B cell (primary cell): ENCODE data around the gene POU5F1. TPM values are rescaled to one million over a fixed set of nuclear protein-coding genes. Genes with fewer than 3 reads are reported as not detected.

ENCODE experiments used
- ATAC-seq: fragments of 200-7000 bp; cut with Tn5 transposase; one replicate; pipeline ENCODE4 v1.10.0; 2021; ENCODE audit warnings: low read depth, mild to moderate bottlenecking, moderate number of reproducible peaks, moderate library complexity
- CTCF ChIA-PET: fragments of 350-600 bp; sonication (Branson Sonifier 250); formaldehyde crosslinking; loops from one replicate; lab custom pipeline; 2021; ENCODE audit warnings: antibody characterized with exemption, inconsistent platforms; lab: Charles Lee
- POLR2A ChIA-PET: fragments of 350-600 bp; sonication (Branson Sonifier 250); formaldehyde crosslinking; loops from one replicate; lab custom pipeline; 2021; ENCODE audit warnings: antibody characterized with exemption; lab: Charles Lee
- DNase-seq: peaks from one replicate; pipeline ENCODE4 v3.0.0; 2013
- H2AFZ ChIP-seq: 2 replicates; pipeline ENCODE4 v1.6.1; 2012; ENCODE audit warnings: mild to moderate bottlenecking, low read depth, low read length; ENCODE audit not compliant: insufficient read depth, poor library complexity, severe bottlenecking
- H3K27ac ChIP-seq, 2 donors: 1 replicate in 1 of 2; 2 replicates in 1 of 2; pipeline ENCODE4 v1.5.1; 2012 to 2013; ENCODE audit warnings: low read length in 2 of 2, mild to moderate bottlenecking in 2 of 2, moderate library complexity in 1 of 2
- H3K27me3 ChIP-seq, 4 experiments: fragments of 200-600 bp in 1 of 4; sonication (generic) in 1 of 4; replicated peaks in 1 of 4; 1 replicate in 2 of 4; 2 replicates in 2 of 4; pipeline versions ENCODE4 v1.6.1 to v1.7.0; 2013 to 2016; ENCODE audit warnings: low read length in 3 of 4, mild to moderate bottlenecking in 2 of 4, mixed read lengths in 1 of 4, moderate library complexity in 1 of 4; ENCODE audit not compliant: insufficient read depth in 4 of 4, control insufficient read depth in 3 of 4; ENCODE audit errors: control extremely low read depth in 1 of 4
- H3K36me3 ChIP-seq, 2 experiments: replicated peaks in 1 of 2; 1 replicate in 1 of 2; 2 replicates in 1 of 2; pipeline versions ENCODE4 v1.6.1 to v1.7.1; 2013; ENCODE audit warnings: low read length in 1 of 2; ENCODE audit not compliant: insufficient read depth in 2 of 2, control insufficient read depth in 1 of 2; ENCODE audit errors: control extremely low read depth in 1 of 2, extremely low read depth in 1 of 2
- H3K4me1 ChIP-seq, 2 donors: fragments of 200-600 bp in 1 of 2; sonication (generic) in 1 of 2; 1 replicate in 1 of 2; 2 replicates in 1 of 2; pipeline versions ENCODE4 v1.5.1 to v1.6.1; 2013 to 2017; ENCODE audit warnings: low read length in 2 of 2; ENCODE audit not compliant: control insufficient read depth in 2 of 2, insufficient read depth in 2 of 2
- H3K4me2 ChIP-seq: replicated peaks from 2 replicates; pipeline ENCODE3; 2012; ENCODE audit warnings: mild to moderate bottlenecking, low read depth, low read length; ENCODE audit not compliant: poor library complexity, severe bottlenecking
- H3K4me3 ChIP-seq, 5 experiments: fragments of 200-600 bp in 1 of 5; sonication (generic) in 1 of 5; 1 replicate in 3 of 5; 2 replicates in 2 of 5; pipeline versions ENCODE4 v1.5.1 to v1.7.0; 2011 to 2016; ENCODE audit warnings: low read length in 4 of 5, mild to moderate bottlenecking in 4 of 5, low read depth in 2 of 5, control low read depth in 1 of 5, moderate library complexity in 1 of 5; ENCODE audit not compliant: insufficient read depth in 1 of 5; ENCODE audit errors: control extremely low read depth in 1 of 5, extremely low read depth in 1 of 5
- H3K79me2 ChIP-seq: fragments of 200-600 bp; sonication (generic); one replicate; pipeline ENCODE4 v1.6.0; 2016; ENCODE audit warnings: low read length; ENCODE audit not compliant: control insufficient read depth, insufficient read depth
- H3K9ac ChIP-seq: fragments of 200-600 bp; sonication (generic); 2 replicates; pipeline ENCODE4 v1.6.1; 2017; ENCODE audit warnings: mild to moderate bottlenecking, low read length, moderate library complexity
- H3K9me3 ChIP-seq, 3 donors: one replicate each; pipeline versions ENCODE4 v1.6.1 to v1.7.1; 2013; ENCODE audit warnings: low read length in 2 of 3; ENCODE audit not compliant: control insufficient read depth in 2 of 3, insufficient read depth in 1 of 3; ENCODE audit errors: control extremely low read depth in 1 of 3
- H4K20me1 ChIP-seq: 2 replicates; pipeline ENCODE4 v1.6.0; 2012; ENCODE audit warnings: mild to moderate bottlenecking, low read length; ENCODE audit not compliant: insufficient read depth, control insufficient read depth, poor library complexity, severe bottlenecking
- H3K27ac Mint-ChIP-seq: one replicate; pipeline ENCODE4 v1.8.0; 2021; ENCODE audit warnings: mixed read lengths
- H3K27me3 Mint-ChIP-seq: one replicate; pipeline ENCODE4 v1.8.0; 2021; ENCODE audit warnings: mixed read lengths
- H3K4me1 Mint-ChIP-seq: one replicate; pipeline ENCODE4 v1.8.0; 2021; ENCODE audit warnings: mixed read lengths
- H3K4me3 Mint-ChIP-seq: one replicate; pipeline ENCODE4 v1.8.0; 2021; ENCODE audit warnings: mixed read lengths
- H3K9me3 Mint-ChIP-seq: one replicate; pipeline ENCODE4 v1.8.0; 2022; ENCODE audit warnings: mixed read lengths; ENCODE audit not compliant: insufficient read depth
- CTCF ChIP-seq: fragments of 200-600 bp; IDR thresholded peaks from one replicate; pipeline ENCODE4 v1.8.0; 2022; ENCODE audit warnings: antibody characterized with exemption, mild to moderate bottlenecking
- EZH2 ChIP-seq: IDR thresholded peaks from 2 replicates; pipeline ENCODE4 v1.6.1; 2012; ENCODE audit warnings: borderline replicate concordance, low read depth, mild to moderate bottlenecking, moderate library complexity, low read length; ENCODE audit not compliant: insufficient read depth, poor library complexity, severe bottlenecking
- WGBS: methylation state at CpG from one replicate; pipeline ENCODE4 v1.1.5; 2013; ENCODE audit warnings: missing lambda C conversion rate; ENCODE audit not compliant: insufficient coverage; 5-methylcytosine and 5-hydroxymethylcytosine counted together
- intact Hi-C: fragments of 100-400 bp; cut with micrococcal nuclease; formaldehyde crosslinking; loops from one replicate; pipeline ENCODE4 v1.10.0; 2022
- polyA plus RNA-seq: library from polyadenylated mRNA; depleted of rRNA; stranded (reverse); fragments of >200 nt; gene quantifications from 2 replicates; pipeline ENCODE4 v1.2.3, GENCODE V29; 2012
- total RNA-seq, 2 donors: library from RNA; stranded (reverse); fragments of 120-200 nt in 1 of 2; gene quantifications; 1 replicate in 1 of 2; 2 replicates in 1 of 2; pipeline versions ENCODE4 v1.2.3 to v1.2.4, GENCODE V29; 2013 to 2022

POU5F1 gene
- total and polyA plus RNA-seq, 2 donors (not counting 1 experiment from before 2014, with no cell fraction given): 0.76 to 0.88 TPM

- no peak overlapping the region for H3K27ac ChIP-seq
- H3K36me3 ChIP-seq: no peaks in the 10 kb centered on the region
- peaks cover 5% of the 10 kb centered on the region for H3K4me1 Mint-ChIP-seq
- no peak overlapping the region for H3K4me2 ChIP-seq
- TF ChIP-seq EZH2 (no peak), CTCF (no peak)
- no peak overlapping the region for H3K4me3 Mint-ChIP-seq
- no peaks in the 10 kb centered on the region for H4K20me1 ChIP-seq
- WGBS: 88% methylated on average over 3 of the region's 6 CpGs
- no peak overlapping the region for H3K9ac ChIP-seq
- no peak overlapping the region for H3K27ac Mint-ChIP-seq
- no peaks in the 10 kb centered on the region for H3K9me3 Mint-ChIP-seq
- no peaks in the 10 kb centered on the region for H3K27me3 Mint-ChIP-seq
- ATAC-seq: no peak
- intact Hi-C loops: no loop called here
- H3K27me3 ChIP-seq: no peaks in the 10 kb centered on the region
- CTCF ChIA-PET: interaction anchor here (1.0 to 1.3 kb wide), 2 partner anchors 18 to 59 kb away, joined by 3 to 4 read pairs; no protein-coding TSS in a partner anchor
- no peak overlapping the region for H2AFZ ChIP-seq
- no peak overlapping the region for H3K4me3 ChIP-seq
- peaks cover 0 to 2% (median 0%) of the 10 kb centered on the region in 3 donors for H3K9me3 ChIP-seq
- H3K79me2 ChIP-seq: no peaks in the 10 kb centered on the region
- no peaks in the 10 kb centered on the region for H3K4me1 ChIP-seq
- DNase-seq: no peak
- POLR2A ChIA-PET: interaction anchor here (0.6 to 0.7 kb wide), 2 partner anchors 34 to 597 kb away, joined by 4 to 5 read pairs; partner anchors contain the start of gene LSM2
Observed at GRCh38 chr6:31210123-31210522, 39.6 kb upstream of the POU5F1 start.

GRCh38 chr6:31209137-31209536 lies 38.7 kb upstream of the POU5F1 start:
- Histone ChIP-seq H3K36me3 (no peaks in the 10 kb centered on the region), H3K4me3 (no peak overlapping the region), H3K27me3 (no peaks in the 10 kb centered on the region), H3K9ac (no peak overlapping the region), H3K27ac (no peak overlapping the region), H2AFZ (no peak overlapping the region), H4K20me1 (no peaks in the 10 kb centered on the region), H3K79me2 (no peaks in the 10 kb centered on the region), H3K4me2 (no peak overlapping the region), H3K9me3 (no peaks in the 10 kb centered on the region), H3K4me1 (peaks cover 6 to 9% of the 10 kb centered on the region in 2 donors)
- ATAC-seq (no peak), DNase-seq (no peak)
- Mint-ChIP-seq H3K27ac (no peak overlapping the region), H3K9me3 (no peaks in the 10 kb centered on the region), H3K4me3 (no peak overlapping the region), H3K4me1 (peaks cover 12% of the 10 kb centered on the region), H3K27me3 (no peaks in the 10 kb centered on the region)
- intact Hi-C loops: no loop called here
- CTCF ChIA-PET: interaction anchor here (1.4 kb wide), 1 partner anchor 157 kb away, joined by 3 read pairs; no protein-coding TSS in a partner anchor
- WGBS: 80% methylated on average over 1 of the region's 2 CpGs
- POLR2A ChIA-PET: no interaction called here
- TF ChIP-seq CTCF (no peak), EZH2 (no peak)
